Measurements from ENCODE around the gene LCP1.

LCP1 gene

DNA sequence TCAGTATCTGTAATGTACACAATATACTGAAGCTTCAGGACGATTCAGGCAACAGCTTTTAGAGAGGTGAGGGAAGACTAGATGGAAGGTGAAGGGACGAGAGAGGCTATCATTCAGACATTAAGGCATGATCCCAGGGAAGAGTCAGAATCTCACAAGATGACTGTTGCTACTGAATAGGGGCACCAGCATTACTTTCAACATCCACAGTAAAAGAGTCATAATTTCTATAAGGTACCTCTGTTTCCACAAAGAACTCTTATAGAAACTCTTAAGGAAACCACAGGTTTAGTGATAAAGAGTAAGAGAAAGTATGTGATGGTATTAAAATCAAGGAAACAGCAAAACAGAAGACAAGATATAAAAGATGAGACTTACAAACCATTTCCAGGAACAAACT is 23.0 kb downstream of the LCP1 start:
- DNase-seq (ENCODE audit: low read depth, low spot score) = no peak
- no peak for TF ChIP-seq ZNF274 (IDR thresholded peaks at IDR 0.05; ENCODE audit: low read depth, low read length)
- no peak for TF ChIP-seq SUZ12 (IDR thresholded peaks at IDR 0.05; ENCODE audit: extremely low read depth, insufficient read depth, insufficient read length)
- Histone ChIP-seq H3K4me3 (ENCODE audit: insufficient read length, low read depth) (no peak overlapping the region), H3K9me3 (ENCODE audit: insufficient read depth, low read length) (peaks cover 11% of the 10 kb centered on the region), H3K36me3 (ENCODE audit: insufficient read depth, insufficient read length, low read length) (no peaks in the 10 kb centered on the region), H3K27me3 (ENCODE audit: insufficient read depth, insufficient read length) (no peaks in the 10 kb centered on the region), H3K9ac (ENCODE audit: insufficient read length, low read depth) (no peak overlapping the region), H3K4me1 (ENCODE audit: insufficient read depth, insufficient read length) (no peaks in the 10 kb centered on the region)

DNA sequence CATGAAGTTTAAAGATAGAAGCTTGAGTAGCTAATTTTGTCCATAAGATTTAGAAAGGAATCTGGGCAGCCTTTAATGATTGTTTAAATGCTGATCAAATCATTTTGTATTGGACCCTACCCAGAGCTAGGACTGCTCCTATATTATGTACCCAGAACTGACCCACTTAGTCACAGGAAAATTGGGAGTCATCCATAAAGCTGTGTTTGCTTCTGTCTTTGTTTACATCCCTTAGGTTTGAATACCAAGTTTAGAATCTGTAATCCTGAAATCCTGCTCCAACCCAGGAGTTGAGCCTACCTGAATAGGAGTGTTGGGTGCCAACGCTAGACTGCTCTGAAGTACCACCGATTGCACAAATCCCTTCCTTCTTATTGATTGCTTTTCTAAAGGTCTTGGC is 23.8 kb downstream of the LCP1 start:
- TF ChIP-seq YY1 (IDR thresholded peaks at IDR 0.05; ENCODE audit: insufficient read depth, insufficient read length) = no peak
- TF ChIP-seq ZNF274 (IDR thresholded peaks at IDR 0.05; ENCODE audit: low read depth, low read length) = no peak
- TF ChIP-seq SUZ12 (IDR thresholded peaks at IDR 0.05; ENCODE audit: extremely low read depth, insufficient read depth, insufficient read length) = no peak
- H3K9ac ChIP-seq (ENCODE audit: insufficient read length, low read depth) = no peak overlapping the region
- no peak for DNase-seq (ENCODE audit: low read depth, low spot score)
- H3K4me3 ChIP-seq (ENCODE audit: insufficient read length, low read depth) = no peak overlapping the region
- H3K9me3 ChIP-seq (ENCODE audit: insufficient read depth, low read length) = peaks cover 11% of the 10 kb centered on the region
- H3K36me3 ChIP-seq (ENCODE audit: insufficient read depth, insufficient read length, low read length) = no peaks in the 10 kb centered on the region
- H3K27me3 ChIP-seq (ENCODE audit: insufficient read depth, insufficient read length) = no peaks in the 10 kb centered on the region
- H3K4me1 ChIP-seq (ENCODE audit: insufficient read depth, insufficient read length) = no peaks in the 10 kb centered on the region

DNA sequence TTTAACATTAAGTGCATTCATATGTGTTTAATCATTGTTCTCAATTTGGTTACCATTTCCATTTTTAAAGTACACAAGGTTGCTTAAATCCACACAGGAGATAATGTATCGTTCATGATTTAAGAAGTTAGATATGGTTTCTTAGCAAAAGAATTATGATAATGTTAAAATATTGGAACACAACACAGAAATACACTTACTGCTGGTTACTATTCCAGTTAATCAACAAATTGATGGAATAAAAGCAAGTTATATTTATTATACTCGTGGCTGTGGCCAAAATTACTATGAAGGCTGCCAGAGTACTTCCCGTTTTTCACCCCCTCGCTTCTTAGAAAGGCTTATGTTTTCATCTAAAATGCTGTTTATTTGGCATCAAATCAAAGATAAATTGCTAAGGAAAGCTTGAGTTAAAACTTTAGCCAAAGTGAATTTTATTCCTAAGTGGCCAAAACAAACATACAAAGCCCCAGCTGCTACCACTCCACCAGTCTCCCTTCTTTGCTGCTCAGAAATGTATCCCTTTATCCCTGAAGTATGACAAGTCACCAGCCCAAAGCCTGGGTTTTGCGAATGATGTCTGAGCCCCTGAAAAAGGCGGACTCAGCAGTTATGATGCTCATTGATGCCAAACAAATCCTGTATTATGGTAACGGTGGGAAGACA is 27.7 kb downstream of the LCP1 start:
- TF ChIP-seq ZNF274 (IDR thresholded peaks at IDR 0.05; ENCODE audit: low read depth, low read length) (no peak), YY1 (IDR thresholded peaks at IDR 0.05; ENCODE audit: insufficient read depth, insufficient read length) (no peak), SUZ12 (IDR thresholded peaks at IDR 0.05; ENCODE audit: extremely low read depth, insufficient read depth, insufficient read length) (no peak)
- H3K4me3 ChIP-seq (ENCODE audit: insufficient read length, low read depth) = no peak overlapping the region
- 0 out of 2 replicates have a peak, but pooled peaks cover 4% of the 10 kb centered on the region for H3K9me3 ChIP-seq (ENCODE audit: insufficient read depth, low read length)
- H3K4me1 ChIP-seq (ENCODE audit: insufficient read depth, insufficient read length) = no peaks in the 10 kb centered on the region
- no peaks in the 10 kb centered on the region for H3K27me3 ChIP-seq (ENCODE audit: insufficient read depth, insufficient read length)
- H3K9ac ChIP-seq (ENCODE audit: insufficient read length, low read depth) = no peak overlapping the region
- no peak for DNase-seq (ENCODE audit: low read depth, low spot score)
- H3K36me3 ChIP-seq (ENCODE audit: insufficient read depth, insufficient read length, low read length) = no peaks in the 10 kb centered on the region

DNA sequence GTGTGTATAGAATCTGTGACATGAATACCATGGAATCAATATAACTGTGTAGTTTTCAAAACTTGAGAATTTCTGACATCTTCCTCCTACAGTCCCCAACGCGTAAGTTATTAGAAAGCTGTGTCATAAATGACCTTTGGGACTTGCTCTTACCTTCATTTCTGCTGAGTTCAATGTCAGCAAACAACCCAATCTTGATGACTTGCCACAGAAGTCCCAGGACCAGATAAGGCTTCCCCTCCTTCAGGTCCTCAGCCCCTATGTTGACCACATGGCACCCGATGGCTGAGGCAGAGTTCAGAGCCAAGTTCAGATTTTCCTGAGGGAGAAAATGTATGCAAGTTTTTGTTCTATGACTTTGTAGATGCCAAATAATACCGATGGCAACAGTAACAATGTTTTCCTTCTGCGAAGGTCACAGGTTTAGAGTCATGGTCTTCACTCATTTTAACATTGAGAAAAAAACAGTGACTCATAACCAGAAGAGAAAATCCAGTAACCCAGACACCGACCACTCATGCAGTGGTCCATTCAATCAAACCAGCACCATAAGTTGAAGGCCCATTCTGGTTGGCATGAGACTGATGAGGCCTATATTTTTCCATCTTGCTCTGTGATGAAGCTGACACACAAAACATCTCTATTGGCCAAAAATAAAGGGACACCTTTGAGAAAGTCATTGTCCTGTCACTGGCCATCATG is 29.2 kb downstream of the LCP1 start:
- 0 out of 2 replicates have a peak, but pooled peaks cover 4% of the 10 kb centered on the region for H3K9me3 ChIP-seq (ENCODE audit: insufficient read depth, low read length)
- H3K4me1 ChIP-seq (ENCODE audit: insufficient read depth, insufficient read length) = no peaks in the 10 kb centered on the region
- no peaks in the 10 kb centered on the region for H3K27me3 ChIP-seq (ENCODE audit: insufficient read depth, insufficient read length)
- TF ChIP-seq YY1 (IDR thresholded peaks at IDR 0.05; ENCODE audit: insufficient read depth, insufficient read length) (no peak), SUZ12 (IDR thresholded peaks at IDR 0.05; ENCODE audit: extremely low read depth, insufficient read depth, insufficient read length) (no peak), ZNF274 (IDR thresholded peaks at IDR 0.05; ENCODE audit: low read depth, low read length) (no peak)
- no peak overlapping the region for H3K4me3 ChIP-seq (ENCODE audit: insufficient read length, low read depth)
- no peaks in the 10 kb centered on the region for H3K36me3 ChIP-seq (ENCODE audit: insufficient read depth, insufficient read length, low read length)
- no peak overlapping the region for H3K9ac ChIP-seq (ENCODE audit: insufficient read length, low read depth)
- DNase-seq (ENCODE audit: low read depth, low spot score) = no peak

DNA sequence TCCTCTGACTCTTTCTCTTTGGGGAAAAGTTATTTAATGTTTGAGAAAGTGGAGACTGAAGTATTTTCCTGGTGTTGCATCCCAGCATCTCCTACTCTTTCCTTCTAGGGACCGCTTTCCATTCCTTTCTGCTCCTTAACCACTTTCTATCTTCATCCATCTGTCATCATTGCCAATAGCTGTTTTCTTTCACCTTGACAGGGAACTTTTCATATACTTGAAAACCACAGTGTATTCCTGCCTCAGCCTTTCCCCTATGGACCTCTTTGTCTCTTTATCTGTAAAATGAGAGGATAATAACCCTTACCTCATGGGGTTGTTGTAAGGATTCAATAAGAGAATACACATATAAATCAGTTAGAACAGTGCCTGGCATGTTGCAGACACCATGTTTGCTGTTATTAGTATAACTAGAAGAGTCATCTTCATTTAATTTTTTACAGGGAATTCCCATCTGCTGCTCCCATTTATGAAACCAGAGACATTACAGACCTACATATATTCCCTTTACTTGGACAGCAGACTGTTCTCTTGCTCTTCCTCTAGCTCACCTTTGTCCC is 31.8 kb downstream of the LCP1 start:
- Histone ChIP-seq H3K36me3 (ENCODE audit: insufficient read depth, insufficient read length, low read length) (no peaks in the 10 kb centered on the region), H3K9me3 (ENCODE audit: insufficient read depth, low read length) (0 out of 2 replicates have a peak, but pooled peaks cover 4% of the 10 kb centered on the region), H3K4me1 (ENCODE audit: insufficient read depth, insufficient read length) (no peaks in the 10 kb centered on the region), H3K27me3 (ENCODE audit: insufficient read depth, insufficient read length) (no peaks in the 10 kb centered on the region), H3K4me3 (ENCODE audit: insufficient read length, low read depth) (no peak overlapping the region), H3K9ac (ENCODE audit: insufficient read length, low read depth) (no peak overlapping the region)
- DNase-seq (ENCODE audit: low read depth, low spot score) = no peak
- TF ChIP-seq YY1 (IDR thresholded peaks at IDR 0.05; ENCODE audit: insufficient read depth, insufficient read length) = no peak
- no peak for TF ChIP-seq ZNF274 (IDR thresholded peaks at IDR 0.05; ENCODE audit: low read depth, low read length)
- no peak for TF ChIP-seq SUZ12 (IDR thresholded peaks at IDR 0.05; ENCODE audit: extremely low read depth, insufficient read depth, insufficient read length)

DNA sequence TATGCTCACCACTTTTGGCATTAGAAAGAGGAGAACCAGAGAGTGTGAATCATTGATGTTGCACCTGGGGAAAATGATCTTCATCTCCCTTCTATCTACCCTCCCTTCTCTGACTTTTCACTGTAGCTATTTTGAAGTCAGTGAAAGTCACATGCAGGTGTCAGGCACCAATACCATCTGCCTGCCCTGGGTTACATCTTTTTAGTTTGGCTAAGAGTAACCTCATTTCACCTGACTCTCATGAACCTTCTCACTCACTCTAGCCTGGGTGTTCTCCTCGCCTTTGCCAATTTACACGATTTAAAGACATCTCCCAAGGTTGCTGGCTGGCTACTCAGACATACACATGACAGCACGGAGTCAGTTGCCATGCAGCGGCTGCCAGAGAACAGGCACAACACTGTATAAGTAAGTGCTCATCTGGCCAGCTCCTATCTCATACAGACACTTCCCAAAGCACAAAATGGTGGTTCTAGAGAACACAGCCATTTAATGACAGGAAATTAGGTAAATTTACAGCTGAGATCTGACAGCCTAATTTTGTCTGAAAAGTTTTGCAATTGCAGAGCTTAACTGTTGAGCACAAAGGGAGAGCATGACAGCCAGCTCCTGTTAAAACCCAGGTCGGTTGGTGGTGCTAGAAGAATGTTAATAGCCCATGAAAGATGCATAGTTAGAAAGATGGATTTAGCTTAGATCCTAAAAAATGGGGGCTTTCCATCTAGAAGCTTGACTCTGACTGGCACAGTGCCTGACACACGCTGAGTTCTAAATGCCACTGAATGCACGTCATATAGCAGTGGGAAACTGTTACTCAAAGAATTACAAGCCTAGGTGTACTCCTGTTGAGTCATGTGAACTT is 32.5 kb downstream of the LCP1 start:
- Histone ChIP-seq H3K4me3 (ENCODE audit: insufficient read length, low read depth) (no peak overlapping the region), H3K9me3 (ENCODE audit: insufficient read depth, low read length) (0 out of 2 replicates have a peak, but pooled peaks cover 4% of the 10 kb centered on the region), H3K36me3 (ENCODE audit: insufficient read depth, insufficient read length, low read length) (no peaks in the 10 kb centered on the region), H3K9ac (ENCODE audit: insufficient read length, low read depth) (no peak overlapping the region), H3K4me1 (ENCODE audit: insufficient read depth, insufficient read length) (no peaks in the 10 kb centered on the region), H3K27me3 (ENCODE audit: insufficient read depth, insufficient read length) (no peaks in the 10 kb centered on the region)
- DNase-seq (ENCODE audit: low read depth, low spot score) = no peak
- no peak for TF ChIP-seq ZNF274 (IDR thresholded peaks at IDR 0.05; ENCODE audit: low read depth, low read length)
- TF ChIP-seq YY1 (IDR thresholded peaks at IDR 0.05; ENCODE audit: insufficient read depth, insufficient read length) = no peak
- no peak for TF ChIP-seq SUZ12 (IDR thresholded peaks at IDR 0.05; ENCODE audit: extremely low read depth, insufficient read depth, insufficient read length)
